Measurements from ENCODE around the gene CDH13.

CDH13 gene

GRCh38 chr16:83187405-83187804 is 560.6 kb downstream of the CDH13 start:
- DNase-seq (ENCODE audit: low read depth) = no peak

GRCh38 chr16:83196796-83197195 is 570.0 kb downstream of the CDH13 start:
- DNase-seq (ENCODE audit: low read depth) = no peak

GRCh38 chr16:83197450-83197849 is 570.7 kb downstream of the CDH13 start:
- no peak for DNase-seq (ENCODE audit: low read depth)

DNA sequence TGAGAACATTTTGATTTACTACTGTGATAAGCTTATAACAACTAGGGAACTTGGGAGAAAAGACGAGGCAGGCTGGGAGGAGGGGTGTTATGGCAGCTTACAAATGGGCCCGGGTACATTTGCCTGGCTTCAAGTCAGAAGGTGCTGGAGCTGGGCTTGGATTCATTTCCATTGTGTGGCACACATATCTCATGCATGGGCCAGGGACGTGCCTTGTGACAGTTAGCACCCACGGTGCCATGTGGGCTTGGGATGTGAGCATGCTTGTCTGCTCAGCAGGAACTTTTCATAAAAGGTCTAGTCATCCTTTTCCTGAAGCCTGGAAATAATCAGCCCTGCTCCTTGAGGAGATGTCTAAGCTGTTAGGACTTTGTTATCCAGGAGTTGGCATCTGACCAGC is 572.2 kb downstream of the CDH13 start:
- no peak for DNase-seq (ENCODE audit: low read depth)

GRCh38 chr16:83200005-83200779 is 573.4 kb downstream of the CDH13 start:
- DNase-seq (ENCODE audit: low read depth) = no peak

DNA sequence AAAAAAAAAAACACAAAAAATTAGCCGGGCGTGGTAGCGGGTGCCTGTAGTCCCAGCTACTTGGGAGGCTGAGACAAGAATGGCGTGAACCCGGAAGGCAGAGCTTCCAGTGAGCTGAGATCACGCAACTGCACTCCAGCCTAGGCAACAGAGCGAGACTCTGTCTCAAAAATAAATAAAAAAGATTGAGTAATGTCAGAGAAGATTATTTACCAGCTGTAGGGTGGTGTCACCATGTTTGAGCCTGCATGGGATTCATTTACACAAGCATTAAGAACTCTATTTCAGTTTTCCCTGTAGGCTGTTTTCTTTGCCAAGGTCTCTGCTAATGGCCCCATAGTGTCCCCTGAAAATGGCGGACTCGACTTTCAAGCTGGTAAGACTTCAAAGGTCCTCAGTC is 575.0 kb downstream of the CDH13 start:
- DNase-seq (ENCODE audit: low read depth) = no peak

DNA sequence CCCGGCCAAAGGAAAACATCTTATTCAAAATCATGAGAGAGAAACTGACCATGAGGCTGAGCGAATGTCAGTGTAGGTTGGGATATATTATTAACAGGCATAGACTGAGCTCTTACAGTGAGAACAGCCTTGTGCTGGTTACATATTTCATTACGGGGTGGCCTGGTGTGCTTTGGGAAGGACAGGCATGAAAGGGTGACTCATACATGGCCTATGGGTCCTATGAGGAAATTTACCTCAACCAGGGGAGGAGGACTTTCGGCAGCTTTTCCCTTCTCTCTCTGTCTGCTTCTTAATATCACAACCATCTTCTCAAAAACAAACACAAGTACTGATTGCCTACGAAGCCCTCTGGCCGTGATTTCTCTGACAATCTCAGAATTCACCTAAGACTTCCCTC is 579.1 kb downstream of the CDH13 start:
- DNase-seq (ENCODE audit: low read depth) = no peak

GRCh38 chr16:83206426-83206825 is 579.7 kb downstream of the CDH13 start:
- DNase-seq (ENCODE audit: low read depth) = no peak

- DNase-seq (ENCODE audit: low read depth) = no peak
Observed at GRCh38 chr16:83211711-83212110, 584.9 kb downstream of the CDH13 start.

DNA sequence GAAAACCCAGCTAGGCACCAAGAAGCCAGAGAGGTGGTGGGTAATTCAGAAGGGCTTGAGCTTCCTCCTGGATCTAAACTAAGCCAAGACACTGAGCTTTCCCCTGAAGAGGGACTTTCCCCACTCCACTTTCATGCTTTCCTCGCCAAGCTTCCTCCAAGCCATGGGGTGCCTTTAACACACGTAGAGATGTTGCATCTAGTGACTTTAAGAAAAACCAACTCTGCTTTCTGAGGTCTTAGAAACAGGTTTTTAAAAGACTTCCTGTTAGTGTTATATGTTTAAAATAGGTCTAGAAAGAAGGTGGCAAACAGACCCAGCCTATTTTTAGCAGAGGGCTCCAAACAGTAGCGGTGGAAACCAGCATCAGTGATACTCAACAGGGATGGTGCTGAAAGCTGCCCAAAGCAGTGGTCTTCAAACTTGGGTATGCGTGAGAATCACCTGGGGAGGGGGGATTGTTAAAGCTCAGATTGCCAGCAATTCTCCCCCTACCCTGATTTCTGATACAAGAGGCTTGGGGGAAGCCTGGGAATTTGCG is 585.6 kb downstream of the CDH13 start:
- no peak for DNase-seq (ENCODE audit: low read depth)

GRCh38 chr16:83214671-83215070 is 587.9 kb downstream of the CDH13 start:
- DNase-seq (ENCODE audit: low read depth) = no peak

DNA sequence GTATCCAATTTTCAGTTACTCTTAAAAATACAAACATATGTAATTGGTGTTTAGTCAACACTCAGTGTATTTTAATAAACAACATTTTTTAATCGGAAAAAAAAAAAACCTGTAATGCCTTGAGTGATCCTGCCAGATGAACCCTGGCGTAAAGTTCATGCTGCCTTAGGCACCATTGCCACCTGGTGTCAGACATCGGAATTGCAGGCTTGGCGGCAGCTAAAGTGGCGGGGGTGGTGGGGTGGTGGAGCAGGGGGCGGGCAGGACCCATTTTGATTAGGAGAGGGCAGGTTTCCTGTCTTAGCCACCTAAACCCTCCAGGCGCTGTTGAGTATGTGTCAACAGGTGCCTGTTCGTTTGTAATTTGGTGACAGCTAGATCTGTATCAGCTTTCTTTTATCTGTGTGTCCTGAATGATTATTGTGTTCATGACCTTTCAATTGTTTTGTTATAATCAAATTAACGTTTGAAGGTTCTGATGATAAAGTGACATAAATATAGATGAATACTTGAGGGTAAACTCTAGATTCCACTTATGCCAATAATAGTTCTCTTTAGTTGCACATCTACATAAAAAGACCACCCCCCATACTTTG is 588.7 kb downstream of the CDH13 start:
- DNase-seq (ENCODE audit: low read depth) = no peak

DNA sequence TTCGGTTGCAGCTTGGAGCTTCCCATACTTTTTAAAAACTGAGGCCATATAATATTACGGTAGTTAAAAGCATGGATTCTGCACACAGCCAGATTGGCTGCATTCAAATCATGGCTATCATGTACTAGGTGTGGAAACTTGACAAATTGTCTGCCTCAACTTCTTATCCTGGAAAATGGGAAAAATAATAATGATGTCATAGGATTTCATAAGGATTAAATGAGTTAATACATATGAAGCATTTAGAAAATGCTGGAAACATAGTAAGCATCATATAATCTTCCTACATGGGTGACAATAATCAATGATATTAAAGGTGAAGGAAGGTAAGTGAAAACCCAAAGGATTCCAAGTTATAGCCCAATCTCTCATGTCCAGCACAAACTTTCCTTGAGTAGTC is 592.5 kb downstream of the CDH13 start:
- DNase-seq (ENCODE audit: low read depth) = no peak

- DNase-seq (ENCODE audit: low read depth) = no peak
Observed at GRCh38 chr16:83220066-83220465, 593.3 kb downstream of the CDH13 start.

GRCh38 chr16:83224642-83225041 is 597.9 kb downstream of the CDH13 start:
- no peak for DNase-seq (ENCODE audit: low read depth)

GRCh38 chr16:83227336-83227735 is 600.6 kb downstream of the CDH13 start:
- no peak for DNase-seq (ENCODE audit: low read depth)

- DNase-seq (ENCODE audit: low read depth) = no peak
Observed at GRCh38 chr16:83231729-83232128, 605.0 kb downstream of the CDH13 start.

DNA sequence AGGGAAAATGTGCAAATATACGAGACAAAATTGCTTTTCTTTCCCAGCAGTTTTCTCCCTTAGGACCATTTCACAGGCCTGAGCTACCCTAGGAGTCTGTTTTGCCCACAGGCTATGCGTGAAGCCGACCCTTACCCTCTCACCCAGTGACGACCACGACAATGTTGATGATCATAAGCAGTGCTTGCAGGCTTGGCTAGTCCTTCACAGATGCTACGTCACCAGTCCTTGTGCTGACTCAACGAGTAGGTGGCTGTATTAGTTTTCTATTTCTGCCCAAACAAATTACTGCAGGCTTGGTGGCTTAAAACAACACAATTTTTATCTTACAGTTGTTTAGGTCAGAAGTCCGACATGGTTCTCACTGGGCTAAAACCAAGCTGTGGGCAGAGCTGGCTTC is 606.4 kb downstream of the CDH13 start:
- no peak for DNase-seq (ENCODE audit: low read depth)

- DNase-seq (ENCODE audit: low read depth) = no peak
Observed at GRCh38 chr16:83238949-83239691, 612.4 kb downstream of the CDH13 start.

GRCh38 chr16:83244057-83244456 is 617.3 kb downstream of the CDH13 start:
- no peak for DNase-seq (ENCODE audit: low read depth)

DNA sequence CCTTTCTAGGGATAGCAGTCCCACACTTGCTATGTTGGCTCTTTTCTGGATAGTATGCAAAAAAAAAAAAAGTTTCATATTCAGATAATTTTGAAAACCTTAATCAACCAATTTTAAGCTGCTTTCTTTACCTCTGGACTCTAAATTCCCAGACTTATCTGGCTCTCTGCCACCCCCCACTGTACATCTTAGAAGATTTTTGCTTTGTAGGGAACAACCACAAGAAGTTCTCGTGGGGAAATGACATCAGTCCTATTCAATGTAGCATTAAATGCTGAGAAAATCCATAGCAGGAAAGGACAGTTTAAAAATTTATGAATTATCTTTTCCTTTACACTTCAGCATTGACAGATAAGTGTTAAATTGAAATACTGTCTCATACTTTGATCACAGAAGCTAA is 618.3 kb downstream of the CDH13 start:
- DNase-seq (ENCODE audit: low read depth) = no peak

GRCh38 chr16:83247767-83248372 is 621.1 kb downstream of the CDH13 start:
- no peak for DNase-seq (ENCODE audit: low read depth)

Data from fibroblast of the conjunctiva (primary cell).